ENCODE measurements around the gene SLC19A3. TPM values are rescaled to one million over a fixed set of nuclear protein-coding genes. Genes with fewer than 3 reads are reported as not detected.

SLC19A3 gene
- polyA plus RNA-seq, 1 experiment, result not detected

GRCh38 chr2:227661827-227662226, 56.0 kb downstream of the SLC19A3 start:
- CTCF ChIA-PET, result interaction anchor here (1.9 kb wide), 1 partner anchor 104 kb away, joined by 10 read pairs; no protein-coding TSS in a partner anchor
- POLR2A ChIA-PET, result no interaction called here
- no peaks in the 10 kb centered on the region for H3K27me3 ChIP-seq (ENCODE audit: control insufficient read depth, insufficient read depth, low read length)
- no peak overlapping the region for H3K4me3 ChIP-seq (ENCODE audit: low read depth, low read length)
- no peaks in the 10 kb centered on the region for H3K36me3 ChIP-seq (ENCODE audit: control insufficient read depth, insufficient read depth, low read length)
- TF ChIP-seq, protein P1, sequence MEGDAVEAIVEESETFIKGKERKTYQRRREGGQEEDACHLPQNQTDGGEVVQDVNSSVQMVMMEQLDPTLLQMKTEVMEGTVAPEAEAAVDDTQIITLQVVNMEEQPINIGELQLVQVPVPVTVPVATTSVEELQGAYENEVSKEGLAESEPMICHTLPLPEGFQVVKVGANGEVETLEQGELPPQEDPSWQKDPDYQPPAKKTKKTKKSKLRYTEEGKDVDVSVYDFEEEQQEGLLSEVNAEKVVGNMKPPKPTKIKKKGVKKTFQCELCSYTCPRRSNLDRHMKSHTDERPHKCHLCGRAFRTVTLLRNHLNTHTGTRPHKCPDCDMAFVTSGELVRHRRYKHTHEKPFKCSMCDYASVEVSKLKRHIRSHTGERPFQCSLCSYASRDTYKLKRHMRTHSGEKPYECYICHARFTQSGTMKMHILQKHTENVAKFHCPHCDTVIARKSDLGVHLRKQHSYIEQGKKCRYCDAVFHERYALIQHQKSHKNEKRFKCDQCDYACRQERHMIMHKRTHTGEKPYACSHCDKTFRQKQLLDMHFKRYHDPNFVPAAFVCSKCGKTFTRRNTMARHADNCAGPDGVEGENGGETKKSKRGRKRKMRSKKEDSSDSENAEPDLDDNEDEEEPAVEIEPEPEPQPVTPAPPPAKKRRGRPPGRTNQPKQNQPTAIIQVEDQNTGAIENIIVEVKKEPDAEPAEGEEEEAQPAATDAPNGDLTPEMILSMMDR (IDR thresholded peaks at IDR 0.05; ENCODE audit: insufficient read depth, low read depth, low read length), result no peak
- no peak for DNase-seq (ENCODE audit: low read depth)

DNA sequence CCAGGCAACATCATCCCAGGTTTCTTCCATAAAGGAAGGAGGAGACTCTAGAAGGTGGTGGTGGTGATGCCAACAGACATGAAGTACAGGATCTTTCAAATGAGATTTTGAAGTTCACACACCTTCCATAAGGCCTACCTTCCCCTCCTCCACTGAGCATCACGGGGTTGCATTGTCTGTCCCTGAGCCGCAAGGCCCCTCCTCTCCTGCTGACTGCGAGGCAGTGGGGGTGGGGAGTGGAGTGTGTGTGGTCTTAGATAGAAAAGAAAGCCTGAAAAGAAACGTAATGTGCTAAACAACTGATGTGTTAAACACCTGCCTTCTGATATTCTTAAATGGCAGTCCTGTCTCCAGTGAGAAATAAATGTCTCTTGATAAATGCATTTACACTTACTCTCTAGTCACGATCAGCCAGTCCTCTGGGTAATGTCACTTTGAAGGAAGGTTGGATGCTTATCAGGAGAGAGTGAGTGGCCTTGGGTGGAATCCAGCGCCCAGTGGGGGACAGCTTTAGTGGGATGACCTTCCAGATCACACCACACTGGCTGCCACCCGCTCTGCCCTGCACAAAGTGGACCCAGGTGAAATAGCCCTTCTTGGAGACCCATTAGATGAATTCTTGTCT, 56.7 kb downstream of the SLC19A3 start:
- TF ChIP-seq, protein P1 (IDR thresholded peaks at IDR 0.05; ENCODE audit: insufficient read depth, low read depth, low read length), result no peak
- POLR2A ChIA-PET, result no interaction called here
- CTCF ChIA-PET, result interaction anchor here (1.6 to 3.4 kb wide), 2 partner anchors 106 to 190 kb away, joined by 3 to 39 read pairs; no protein-coding TSS in a partner anchor
- DNase-seq (ENCODE audit: low read depth), result no peak
- Histone ChIP-seq H3K36me3 (ENCODE audit: control insufficient read depth, insufficient read depth, low read length) (no peaks in the 10 kb centered on the region), H3K27me3 (ENCODE audit: control insufficient read depth, insufficient read depth, low read length) (no peaks in the 10 kb centered on the region), H3K4me3 (ENCODE audit: low read depth, low read length) (no peak overlapping the region)

GRCh38 chr2:227657199-227657845, 60.5 kb downstream of the SLC19A3 start:
- POLR2A ChIA-PET, result no interaction called here
- Histone ChIP-seq H3K36me3 (ENCODE audit: control insufficient read depth, insufficient read depth, low read length) (no peaks in the 10 kb centered on the region), H3K27me3 (ENCODE audit: control insufficient read depth, insufficient read depth, low read length) (no peaks in the 10 kb centered on the region), H3K4me3 (ENCODE audit: low read depth, low read length) (no peak overlapping the region)
- CTCF ChIA-PET, result interaction anchor here (0.9 to 3.4 kb wide), 10 partner anchors 13 to 233 kb away, joined by 3 to 39 read pairs (median 4); partner anchors contain the start of gene DAW1
- TF ChIP-seq, protein P1 (IDR thresholded peaks at IDR 0.05; ENCODE audit: insufficient read depth, low read depth, low read length), result no peak
- no peak for DNase-seq (ENCODE audit: low read depth)

DNA sequence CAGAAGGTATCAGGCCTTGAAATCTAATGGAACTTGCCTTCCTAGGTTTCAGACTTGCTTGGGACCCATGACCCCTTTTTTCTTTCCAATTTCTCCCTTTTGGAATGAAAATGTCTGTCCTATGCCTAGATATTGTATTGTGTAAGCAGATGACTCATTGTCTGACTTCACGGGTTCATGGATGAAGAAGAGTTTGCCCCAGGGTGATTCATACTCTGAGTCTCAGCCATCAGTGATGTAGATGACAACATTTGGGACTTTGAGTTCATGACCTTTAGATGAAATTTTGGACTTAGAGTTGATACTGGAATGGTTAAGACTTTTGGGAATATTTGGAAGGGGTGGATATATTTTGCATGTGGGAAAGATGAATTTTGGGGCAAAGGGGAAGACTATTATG, 62.4 kb downstream of the SLC19A3 start:
- H3K36me3 ChIP-seq (ENCODE audit: control insufficient read depth, insufficient read depth, low read length), result no peaks in the 10 kb centered on the region
- ChIA-PET CTCF (no interaction called here), POLR2A (no interaction called here)
- peak; percentile 56 for DNase-seq (ENCODE audit: low read depth)
- TF ChIP-seq, protein P1 (IDR thresholded peaks at IDR 0.05; ENCODE audit: insufficient read depth, low read depth, low read length), result no peak
- no peak overlapping the region for H3K4me3 ChIP-seq (ENCODE audit: low read depth, low read length)
- no peaks in the 10 kb centered on the region for H3K27me3 ChIP-seq (ENCODE audit: control insufficient read depth, insufficient read depth, low read length)

DNA sequence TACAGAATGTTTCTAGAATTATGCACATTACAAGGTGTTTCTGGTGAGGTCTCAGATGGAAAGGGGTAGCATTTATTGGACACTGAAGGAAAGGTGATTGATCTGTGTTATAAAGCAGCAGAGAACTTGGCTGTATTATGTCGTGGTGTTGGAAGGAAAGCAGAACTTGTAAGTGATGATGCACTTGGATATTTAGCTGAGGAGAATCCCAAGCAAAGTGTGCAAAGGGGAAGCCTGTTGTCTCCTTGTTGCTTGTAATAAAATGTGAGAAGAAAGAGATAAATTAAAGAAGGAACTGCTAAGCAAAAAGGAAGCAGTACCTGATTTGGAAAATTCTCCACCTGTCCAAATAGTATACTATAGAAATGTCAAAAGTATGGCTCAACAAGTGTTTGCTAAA, 63.4 kb downstream of the SLC19A3 start:
- ChIA-PET CTCF (no interaction called here), POLR2A (no interaction called here)
- Histone ChIP-seq H3K36me3 (ENCODE audit: control insufficient read depth, insufficient read depth, low read length) (no peaks in the 10 kb centered on the region), H3K27me3 (ENCODE audit: control insufficient read depth, insufficient read depth, low read length) (no peaks in the 10 kb centered on the region), H3K4me3 (ENCODE audit: low read depth, low read length) (no peak overlapping the region)
- TF ChIP-seq, protein P1 (IDR thresholded peaks at IDR 0.05; ENCODE audit: insufficient read depth, low read depth, low read length), result no peak
- no peak for DNase-seq (ENCODE audit: low read depth)
